IPS-18c (cell line): ENCODE measurements around the gene STK32C.
"Not testable (repeated sequence)": the region's sequence is repeated elsewhere in the genome, so short reads cannot be mapped to it uniquely, and the experiment has no call there.

ENCODE experiments used
- H3K4me3 ChIP-seq: 2 replicates; pipeline ENCODE4 v1.7.0; 2013; ENCODE audit warnings: low read depth, mild to moderate bottlenecking, low read length, moderate library complexity; ENCODE audit not compliant: insufficient read depth
- H3K9me3 ChIP-seq: one replicate; pipeline ENCODE4 v1.6.1; 2013; ENCODE audit warnings: mild to moderate bottlenecking, low read length, moderate library complexity; ENCODE audit not compliant: control insufficient read depth, insufficient read depth

STK32C gene

DNA sequence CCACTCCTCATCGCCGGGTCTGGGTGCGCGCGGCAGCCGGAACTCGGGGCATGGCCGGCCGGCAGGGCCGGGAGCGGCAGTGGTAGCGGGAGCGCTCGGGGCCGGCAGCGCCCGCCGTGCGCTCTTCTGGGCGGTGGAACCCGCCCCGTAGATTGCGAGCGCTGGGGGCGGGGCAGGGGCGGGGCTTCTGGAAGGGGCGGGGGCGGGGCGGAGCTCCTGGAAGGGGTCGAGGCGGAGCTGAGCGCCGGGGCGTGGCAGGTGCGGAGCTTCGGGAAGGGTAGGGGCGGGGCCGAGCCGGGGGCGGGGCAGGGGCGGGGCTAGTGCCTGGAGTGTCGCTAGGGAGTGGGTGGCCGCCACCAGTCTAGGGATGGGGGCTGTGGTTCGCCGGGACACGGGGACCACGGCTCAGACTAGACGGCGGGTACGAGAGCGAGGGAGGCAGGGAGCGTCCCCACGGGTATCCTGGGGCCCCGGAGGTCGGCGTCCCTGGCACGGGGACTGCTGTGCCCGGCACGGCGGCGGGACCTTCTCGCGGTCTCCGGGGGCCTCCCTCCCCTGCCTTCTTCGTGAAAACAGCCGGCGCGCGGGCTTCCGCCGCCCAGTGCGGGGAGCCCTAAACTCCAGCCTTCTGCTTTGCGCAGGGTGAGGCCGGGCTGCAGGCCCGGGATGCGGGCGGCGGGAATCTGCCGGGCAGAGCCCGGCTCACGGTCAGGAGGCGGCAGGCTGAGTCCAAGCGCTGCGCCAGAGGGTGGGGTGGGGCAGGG, at the start of gene STK32C:
Gene STK32C, minus strand, starts transcription at position 128 of the 764 bp plus-strand sequence. Its CDS starts 117 bp downstream, at position 11.
- H3K4me3 ChIP-seq: peak within 1 kb of the TSS; percentile 77
- H3K9me3 ChIP-seq: peaks cover 5% of the 10 kb centered on the region

DNA sequence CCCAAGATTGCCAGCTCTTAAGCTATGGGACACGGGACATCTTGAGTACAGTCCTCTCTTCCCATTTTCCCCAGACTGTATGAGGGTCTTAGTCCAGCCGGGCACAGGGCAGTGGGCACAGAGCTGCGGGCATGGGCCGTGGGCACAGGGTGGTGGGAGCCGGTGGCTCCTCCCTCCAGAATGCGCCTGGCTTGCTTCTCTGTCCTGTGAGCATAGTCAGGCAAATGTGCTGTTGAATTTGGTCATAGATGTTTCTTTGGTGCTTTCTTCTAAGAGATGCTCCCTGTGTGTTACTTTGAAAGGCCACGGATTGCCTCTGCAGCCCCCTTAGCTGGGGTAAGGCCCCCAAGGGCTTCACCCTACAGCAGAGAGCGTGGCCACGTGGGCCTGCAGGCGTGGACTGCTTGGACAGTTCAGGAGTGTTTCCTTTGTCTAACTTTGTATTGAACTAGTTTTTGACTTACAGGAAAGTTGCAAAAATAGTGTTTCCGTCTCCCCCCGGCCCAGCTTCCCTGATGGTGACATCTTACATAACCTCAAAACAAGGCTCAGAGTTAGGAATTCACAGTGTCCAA, 49.0 kb upstream of the STK32C start:
- Histone ChIP-seq H3K4me3 (no peak overlapping the region), H3K9me3 (no peaks in the 10 kb centered on the region)

DNA sequence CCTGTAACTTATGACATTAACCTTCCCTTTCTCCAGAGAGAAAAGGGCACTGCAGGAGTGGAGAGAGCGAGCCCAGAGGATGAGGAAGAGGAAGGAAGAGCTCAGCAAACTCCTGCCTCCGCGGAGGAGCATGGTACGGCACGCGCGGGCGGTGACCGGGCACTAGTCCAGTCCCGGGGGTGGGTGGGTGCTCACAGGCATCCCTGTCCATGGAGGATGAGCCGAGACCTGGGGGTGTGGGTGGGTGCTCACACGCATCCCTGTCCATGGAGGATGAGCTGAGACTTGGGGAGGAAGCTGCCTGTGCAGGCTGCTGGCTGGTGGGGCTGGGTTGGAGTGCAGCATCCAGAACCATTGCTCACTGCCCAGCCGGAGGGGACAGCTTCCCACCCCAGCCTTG, 48.0 kb upstream of the STK32C start:
- no peak overlapping the region for H3K4me3 ChIP-seq
- H3K9me3 ChIP-seq: peaks cover 3% of the 10 kb centered on the region

- Histone ChIP-seq H3K4me3 (no peak overlapping the region), H3K9me3 (peaks cover 3% of the 10 kb centered on the region)
Observed at GRCh38 chr10:132355297-132355696, 47.5 kb upstream of the STK32C start.

GRCh38 chr10:132354356-132355094, 46.8 kb upstream of the STK32C start:
- H3K9me3 ChIP-seq: peaks cover 3% of the 10 kb centered on the region
- H3K4me3 ChIP-seq: no peak overlapping the region

- Histone ChIP-seq H3K4me3 (no peak overlapping the region; the same call in 1 of the 2 replicates), H3K9me3 (peaks cover 3% of the 10 kb centered on the region)
Observed at GRCh38 chr10:132353456-132354355, 46.0 kb upstream of the STK32C start.

- H3K9me3 ChIP-seq, H3K4me3 ChIP-seq: not testable (repeated sequence)
Observed at GRCh38 chr10:132352462-132353308, 44.9 kb upstream of the STK32C start.

- H3K4me3 ChIP-seq: no peak overlapping the region
- peaks cover 3% of the 10 kb centered on the region for H3K9me3 ChIP-seq
Observed at GRCh38 chr10:132351611-132352010, 43.9 kb upstream of the STK32C start.

DNA sequence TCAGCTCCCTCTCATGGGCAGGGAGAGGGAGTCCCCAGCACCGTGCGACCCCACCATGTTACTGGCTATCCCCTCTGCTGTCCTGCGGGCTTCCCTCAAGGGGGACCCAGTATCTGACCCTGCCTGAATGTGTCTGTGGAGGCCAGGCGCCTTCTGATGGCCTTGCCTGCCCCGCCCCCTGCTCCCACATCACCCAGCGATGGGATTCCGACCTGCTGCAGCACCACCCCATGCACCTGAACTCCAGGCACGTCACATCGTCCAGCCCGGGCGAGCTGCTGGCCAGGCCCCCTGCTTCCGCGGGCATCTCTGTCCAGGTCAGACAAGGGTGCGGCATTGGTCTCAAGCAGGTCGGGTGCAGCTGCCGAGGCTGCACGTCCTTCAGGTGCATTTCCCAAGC, 43.2 kb upstream of the STK32C start:
- Histone ChIP-seq H3K9me3 (peaks cover 3% of the 10 kb centered on the region), H3K4me3 (no peak overlapping the region)

- no peak overlapping the region for H3K4me3 ChIP-seq
- peaks cover 3% of the 10 kb centered on the region for H3K9me3 ChIP-seq
Observed at GRCh38 chr10:132350391-132350790, 42.6 kb upstream of the STK32C start.

DNA sequence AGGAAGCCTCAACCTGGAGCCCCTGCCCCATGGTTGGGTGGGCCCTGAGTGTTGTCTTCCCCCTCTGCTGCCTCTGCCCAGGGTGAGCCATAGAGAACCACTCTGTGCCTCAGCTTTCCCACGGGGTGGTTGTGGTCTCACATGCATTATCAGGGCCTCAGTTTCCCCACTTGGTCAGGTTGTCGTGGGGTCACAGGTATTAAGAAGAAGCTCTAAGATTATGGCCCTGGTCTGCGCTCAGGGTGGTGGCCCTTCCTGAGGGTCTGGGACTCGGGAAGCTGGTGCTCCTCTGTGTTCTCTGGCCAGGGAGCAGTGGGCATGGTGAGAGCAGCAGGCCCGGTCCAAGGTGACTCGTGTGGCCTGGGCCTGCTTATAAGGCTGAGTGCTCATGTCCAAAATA, 42.0 kb upstream of the STK32C start:
- Histone ChIP-seq H3K4me3 (no peak overlapping the region), H3K9me3 (peaks cover 3% of the 10 kb centered on the region)

- Histone ChIP-seq H3K9me3 (peaks cover 3% of the 10 kb centered on the region), H3K4me3 (no peak overlapping the region)
Observed at GRCh38 chr10:132347931-132348267, 40.1 kb upstream of the STK32C start.

- Histone ChIP-seq H3K9me3 (peaks cover 3% of the 10 kb centered on the region), H3K4me3 (no peak overlapping the region)
Observed at GRCh38 chr10:132347211-132347930, 39.6 kb upstream of the STK32C start.

DNA sequence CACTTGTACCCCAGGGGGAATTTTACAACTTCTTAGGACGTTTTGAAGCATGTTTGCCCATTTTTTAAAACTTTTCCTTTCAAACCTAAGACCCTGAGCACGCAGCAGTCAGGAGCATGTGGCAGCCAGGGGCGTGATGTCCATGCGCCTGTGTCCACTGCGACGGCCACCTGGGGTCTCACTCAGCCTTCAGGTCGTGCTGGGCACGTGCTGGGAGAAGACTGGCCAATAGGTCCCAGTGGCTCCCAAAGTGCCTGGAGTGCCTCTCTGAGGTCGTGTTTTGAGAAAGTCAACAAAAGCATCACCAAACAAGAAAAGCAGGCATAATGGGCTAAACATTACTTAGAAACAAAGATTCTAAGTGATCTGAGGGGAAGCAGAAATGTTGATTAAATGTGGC, 39.1 kb upstream of the STK32C start:
- peaks cover 3% of the 10 kb centered on the region for H3K9me3 ChIP-seq

GRCh38 chr10:132345345-132345744, 37.6 kb upstream of the STK32C start:
- Histone ChIP-seq H3K9me3 (no peaks in the 10 kb centered on the region), H3K4me3 (no peak overlapping the region)

More for the DNA sequence above, 39.1 kb upstream of the STK32C start:
- H3K4me3 ChIP-seq: no peak overlapping the region

DNA sequence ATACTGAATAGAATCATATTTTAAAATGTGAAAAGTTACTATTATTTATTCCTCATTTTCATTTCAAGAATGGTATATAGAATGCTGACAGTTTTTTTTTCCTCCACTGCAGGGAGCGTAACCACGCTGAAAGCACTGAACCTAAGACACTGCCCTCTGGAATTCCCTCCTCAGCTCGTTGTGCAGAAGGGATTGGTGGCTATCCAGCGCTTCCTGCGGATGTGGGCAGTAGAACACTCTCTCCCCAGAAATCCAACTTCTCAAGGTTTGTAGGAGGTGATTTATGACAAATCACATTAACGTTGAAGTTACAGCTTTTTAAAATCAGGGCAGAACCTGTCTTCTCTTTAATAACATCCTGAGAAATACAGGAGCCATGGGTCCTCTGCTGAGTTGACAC, 36.6 kb upstream of the STK32C start:
- Histone ChIP-seq H3K4me3 (no peak overlapping the region), H3K9me3 (no peaks in the 10 kb centered on the region)
